Skin of body (tissue), 2 donors: Measurements from ENCODE around the gene FLT3LG. TPM values are rescaled to one million over a fixed set of nuclear protein-coding genes. Genes with fewer than 3 reads are reported as not detected.
"Not testable (repeated sequence)": the region's sequence is repeated elsewhere in the genome, so short reads cannot be mapped to it uniquely, and the experiment has no call there.

Experiments
- DNase-seq: peaks from one replicate; lab custom pipeline; 2025; lab: John Stamatoyannopoulos, UW
- total RNA-seq: library from RNA; depleted of rRNA; stranded (reverse); fragments of >200 nt; gene quantifications from one replicate; pipeline ENCODE4 v1.2.3, GENCODE V29; 2014

The FLT3LG gene
- total RNA-seq, 1 donor from 2014 or later = 1.3 TPM

DNA sequence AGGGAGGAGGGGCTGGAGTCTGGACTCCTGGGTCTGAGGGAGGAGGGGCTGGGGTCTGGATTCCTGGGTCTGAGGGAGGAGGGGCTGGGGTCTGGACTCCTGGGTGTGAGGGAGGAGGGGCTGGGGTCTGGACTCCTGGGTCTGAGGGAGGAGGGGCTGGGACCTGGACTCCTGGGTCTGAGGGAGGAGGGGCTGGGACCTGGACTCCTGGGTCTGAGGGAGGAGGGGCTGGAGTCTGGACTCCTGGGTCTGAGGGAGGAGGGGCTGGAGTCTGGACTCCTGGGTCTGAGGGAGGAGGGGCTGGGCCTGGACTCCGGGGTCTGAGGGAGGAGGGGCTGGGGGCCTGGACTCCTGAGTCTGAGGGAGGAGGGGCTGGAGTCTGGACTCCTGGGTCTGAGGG, 12.9 kb upstream of the FLT3LG start:
- not testable (repeated sequence) for DNase-seq

GRCh38 chr19:49461656-49462055, 12.4 kb upstream of the FLT3LG start:
- no peak for DNase-seq

- no peak for DNase-seq
Measured at GRCh38 chr19:49462492-49462891, 11.5 kb upstream of the FLT3LG start.

DNA sequence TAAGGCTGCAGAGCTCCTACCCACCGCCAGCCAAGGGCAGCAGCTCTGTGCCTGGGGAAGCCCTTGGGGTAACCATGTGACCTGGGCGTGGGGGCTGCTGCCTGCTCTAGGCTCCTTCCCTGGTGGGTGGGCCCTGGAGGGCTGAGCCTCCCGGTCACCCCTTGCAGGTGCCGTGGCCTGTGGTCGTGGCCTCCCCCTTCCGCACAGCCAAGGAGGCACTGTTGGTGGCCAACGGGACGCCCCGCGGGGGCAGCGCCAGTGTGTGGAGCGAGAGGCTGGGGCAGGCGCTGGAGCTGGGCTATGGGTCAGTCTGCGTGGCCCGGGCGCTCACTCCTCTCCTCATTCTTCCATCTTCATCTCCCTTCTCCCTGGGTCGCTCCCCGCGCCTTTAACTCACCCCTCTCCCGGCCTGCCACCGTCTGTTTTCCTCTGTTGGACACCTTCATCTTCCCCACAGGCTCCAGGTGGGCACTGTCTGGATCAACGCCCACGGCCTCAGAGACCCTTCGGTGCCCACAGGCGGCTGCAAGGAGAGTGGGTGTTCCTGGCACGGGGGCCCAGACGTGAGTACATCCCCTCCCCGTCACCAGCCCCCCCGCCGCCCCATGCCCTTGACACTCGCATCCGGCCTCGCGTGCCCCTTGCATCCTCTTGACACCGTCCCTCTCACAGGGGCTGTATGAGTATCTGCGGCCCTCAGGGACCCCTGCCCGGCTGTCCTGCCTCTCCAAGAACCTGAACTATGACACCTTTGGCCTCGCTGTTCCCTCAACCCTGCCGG, 9.9 kb upstream of the FLT3LG start:
- DNase-seq = no peak

DNA sequence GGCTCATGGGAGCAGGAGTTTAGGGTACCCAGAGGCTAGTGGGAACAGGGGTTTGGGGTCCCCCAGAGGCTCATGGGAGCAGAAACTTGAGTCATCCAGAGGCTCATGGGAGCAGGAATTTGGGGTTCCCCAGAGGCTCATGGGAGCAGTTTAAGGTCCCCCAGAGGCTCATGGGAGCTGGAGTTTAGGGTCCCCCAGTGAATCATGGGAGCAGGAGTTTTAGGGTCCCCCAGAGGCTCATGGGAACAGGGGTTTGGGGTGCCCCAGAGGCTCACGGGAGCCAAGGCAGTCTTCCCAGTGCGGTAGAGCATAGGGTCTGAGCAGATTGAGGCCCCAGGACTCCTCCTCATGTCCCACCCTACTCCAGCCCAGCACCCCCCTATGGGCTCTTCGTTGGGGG, 8.6 kb upstream of the FLT3LG start:
- DNase-seq = no peak

DNA sequence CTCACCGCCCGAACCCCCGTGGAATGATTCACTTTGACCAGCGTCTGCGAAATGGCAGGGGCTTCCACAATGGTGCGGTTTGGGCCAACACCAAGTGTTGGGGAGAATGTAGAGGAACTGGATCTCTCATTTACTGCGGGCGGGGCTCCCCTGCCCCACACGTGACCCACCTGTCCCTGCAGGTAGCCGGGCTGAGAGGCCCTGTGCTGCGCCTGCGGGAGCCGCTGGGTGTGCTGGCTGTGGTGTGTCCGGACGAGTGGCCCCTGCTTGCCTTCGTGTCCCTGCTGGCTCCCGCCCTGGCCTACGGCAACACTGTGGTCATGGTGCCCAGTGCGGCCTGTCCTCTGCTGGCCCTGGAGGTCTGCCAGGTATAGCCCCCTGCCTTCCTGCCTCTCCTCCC, 5.8 kb upstream of the FLT3LG start:
- DNase-seq = no peak

DNA sequence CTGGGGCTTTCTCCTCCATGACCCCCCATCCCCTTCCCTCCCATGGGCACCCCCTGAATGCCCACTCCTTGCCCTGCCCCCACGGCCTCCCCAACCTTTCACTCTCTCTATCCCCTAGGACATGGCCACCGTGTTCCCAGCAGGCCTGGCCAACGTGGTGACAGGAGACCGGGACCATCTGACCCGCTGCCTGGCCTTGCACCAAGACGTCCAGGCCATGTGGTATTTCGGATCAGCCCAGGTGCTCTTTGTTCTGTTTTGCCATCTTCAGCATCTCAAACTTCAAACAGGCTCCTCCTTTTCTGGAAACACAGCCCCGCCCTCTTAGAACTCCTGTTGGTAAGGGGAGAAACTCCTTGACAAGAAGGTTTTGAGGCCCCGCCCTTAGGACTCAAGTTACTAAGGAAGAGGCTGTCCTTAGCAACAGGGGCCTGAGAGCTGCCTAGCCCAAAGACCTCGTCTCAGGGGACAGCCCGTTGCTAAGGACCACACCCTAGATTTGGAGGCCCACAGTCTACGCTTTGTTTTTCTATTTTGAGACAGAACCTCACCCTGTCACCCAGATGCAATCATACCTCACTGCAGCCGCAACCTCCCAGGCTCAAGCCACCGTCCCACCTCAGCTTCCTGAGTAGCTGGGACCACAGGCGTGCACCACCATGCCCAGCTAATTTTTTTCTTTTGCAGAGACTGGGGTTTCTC, 5.1 kb upstream of the FLT3LG start:
- DNase-seq = peak; percentile 83

- DNase-seq = no peak
Measured at GRCh38 chr19:49469828-49470614, 4.0 kb upstream of the FLT3LG start.

- DNase-seq = no peak
Measured at GRCh38 chr19:49470615-49470978, 3.4 kb upstream of the FLT3LG start.

GRCh38 chr19:49472936-49473335, 1.1 kb upstream of the FLT3LG start:
- no peak for DNase-seq

GRCh38 chr19:49473501-49473867, 531 bp upstream of the FLT3LG start:
- not testable (repeated sequence) for DNase-seq

DNA sequence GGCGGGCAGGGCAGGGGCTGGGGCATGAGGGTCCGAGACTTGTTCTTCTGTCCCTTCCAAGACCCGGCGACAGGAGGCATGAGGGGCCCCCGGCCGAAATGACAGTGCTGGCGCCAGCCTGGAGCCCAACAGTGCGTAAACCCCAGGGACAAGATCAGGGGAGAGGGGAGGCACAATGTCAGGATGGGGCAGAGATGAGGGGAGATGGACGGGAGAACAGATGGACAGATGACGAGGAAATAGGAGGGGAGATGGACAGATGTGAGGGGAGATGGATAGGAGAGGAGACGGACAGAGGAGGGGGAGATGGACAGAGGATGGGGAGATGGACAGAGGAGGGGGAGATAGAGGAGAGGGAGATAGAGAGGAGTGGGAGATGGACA, 518 bp downstream of the FLT3LG start:
- peak; percentile 30 for DNase-seq

- DNase-seq = no peak
Measured at GRCh38 chr19:49475191-49475917, 1.3 kb downstream of the FLT3LG start.

GRCh38 chr19:49475995-49476880, 2.2 kb downstream of the FLT3LG start:
- DNase-seq = no peak

DNA sequence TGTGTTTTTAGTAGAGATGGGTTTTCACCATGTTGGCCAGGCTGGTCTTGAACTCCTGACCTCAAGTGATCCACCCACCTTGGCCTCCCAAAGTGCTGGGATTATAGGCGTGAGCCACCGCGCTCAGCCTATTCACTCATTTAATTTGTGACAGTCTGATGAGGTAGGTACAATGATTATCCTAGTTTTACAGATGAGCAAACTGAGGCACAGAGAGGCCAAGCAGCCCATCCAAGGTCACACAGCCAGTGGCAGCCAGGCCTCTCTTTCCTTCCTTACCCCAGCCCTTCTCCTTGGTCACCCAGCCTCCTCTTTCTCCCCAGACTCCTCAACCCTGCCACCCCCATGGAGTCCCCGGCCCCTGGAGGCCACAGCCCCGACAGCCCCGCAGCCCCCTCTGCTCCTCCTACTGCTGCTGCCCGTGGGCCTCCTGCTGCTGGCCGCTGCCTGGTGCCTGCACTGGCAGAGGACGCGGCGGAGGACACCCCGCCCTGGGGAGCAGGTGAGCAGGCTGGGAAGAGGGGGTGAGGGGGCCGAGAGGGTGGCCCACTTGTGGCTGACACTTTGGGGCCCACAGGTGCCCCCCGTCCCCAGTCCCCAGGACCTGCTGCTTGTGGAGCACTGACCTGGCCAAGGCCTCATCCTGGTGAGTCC, 6.1 kb downstream of the FLT3LG start:
- DNase-seq = no peak

- no peak for DNase-seq
Measured at GRCh38 chr19:49481020-49481683, 7.1 kb downstream of the FLT3LG start.

GRCh38 chr19:49486232-49486631, 12.2 kb downstream of the FLT3LG start:
- no peak for DNase-seq

DNA sequence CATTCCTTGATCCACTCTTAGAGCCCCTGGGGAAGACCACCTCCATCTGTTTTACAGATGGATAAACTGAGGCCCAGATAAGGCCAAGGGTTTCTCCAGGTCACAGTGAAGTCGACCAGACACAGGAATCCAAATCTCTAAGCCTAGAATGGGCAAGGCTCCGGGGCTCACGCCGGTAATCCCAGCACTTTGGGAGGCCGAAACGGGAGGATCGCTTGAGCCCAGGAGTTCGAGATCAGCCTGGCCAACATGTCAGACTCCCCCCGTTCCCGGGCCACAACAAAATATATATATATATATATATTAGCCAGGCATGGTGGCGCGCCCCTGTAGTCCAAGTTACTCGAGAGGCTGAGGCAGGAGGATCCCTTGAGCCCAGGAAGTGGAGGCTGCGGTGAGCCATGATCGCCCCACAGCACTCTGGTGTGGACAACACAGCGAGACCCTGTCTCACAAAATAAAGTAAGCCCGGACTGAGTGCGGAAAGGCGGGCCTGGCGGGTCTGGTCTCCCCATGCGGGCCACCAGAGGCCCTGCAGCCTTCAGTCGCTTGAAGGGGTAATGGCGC, 12.8 kb downstream of the FLT3LG start:
- DNase-seq = no peak
